ENCODE results near the gene SLC35E1. TPM values are rescaled to one million over a fixed set of nuclear protein-coding genes. Genes with fewer than 3 reads are reported as not detected.

Gene SLC35E1
- total RNA-seq, 4 donors from 2014 or later, result 30.6 to 38.1 (median 34.6) TPM

- TF ChIP-seq, protein P1, sequence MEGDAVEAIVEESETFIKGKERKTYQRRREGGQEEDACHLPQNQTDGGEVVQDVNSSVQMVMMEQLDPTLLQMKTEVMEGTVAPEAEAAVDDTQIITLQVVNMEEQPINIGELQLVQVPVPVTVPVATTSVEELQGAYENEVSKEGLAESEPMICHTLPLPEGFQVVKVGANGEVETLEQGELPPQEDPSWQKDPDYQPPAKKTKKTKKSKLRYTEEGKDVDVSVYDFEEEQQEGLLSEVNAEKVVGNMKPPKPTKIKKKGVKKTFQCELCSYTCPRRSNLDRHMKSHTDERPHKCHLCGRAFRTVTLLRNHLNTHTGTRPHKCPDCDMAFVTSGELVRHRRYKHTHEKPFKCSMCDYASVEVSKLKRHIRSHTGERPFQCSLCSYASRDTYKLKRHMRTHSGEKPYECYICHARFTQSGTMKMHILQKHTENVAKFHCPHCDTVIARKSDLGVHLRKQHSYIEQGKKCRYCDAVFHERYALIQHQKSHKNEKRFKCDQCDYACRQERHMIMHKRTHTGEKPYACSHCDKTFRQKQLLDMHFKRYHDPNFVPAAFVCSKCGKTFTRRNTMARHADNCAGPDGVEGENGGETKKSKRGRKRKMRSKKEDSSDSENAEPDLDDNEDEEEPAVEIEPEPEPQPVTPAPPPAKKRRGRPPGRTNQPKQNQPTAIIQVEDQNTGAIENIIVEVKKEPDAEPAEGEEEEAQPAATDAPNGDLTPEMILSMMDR (IDR thresholded peaks at IDR 0.05; ENCODE audit: low read depth), result no peak
Measured at GRCh38 chr19:16522559-16523377, 49.4 kb downstream of the SLC35E1 start.

GRCh38 chr19:16521715-16522289 is 50.4 kb downstream of the SLC35E1 start:
- TF ChIP-seq, protein P1 (IDR thresholded peaks at IDR 0.05; ENCODE audit: low read depth), result no peak

GRCh38 chr19:16520986-16521624 is 51.1 kb downstream of the SLC35E1 start:
- TF ChIP-seq, protein P1 (IDR thresholded peaks at IDR 0.05; ENCODE audit: low read depth), result no peak

- TF ChIP-seq, protein P1 (IDR thresholded peaks at IDR 0.05; ENCODE audit: low read depth), result no peak
Measured at GRCh38 chr19:16520074-16520973, 51.9 kb downstream of the SLC35E1 start.

- TF ChIP-seq, protein P1 (IDR thresholded peaks at IDR 0.05; ENCODE audit: low read depth), result no peak
Measured at GRCh38 chr19:16519230-16519687, 53.0 kb downstream of the SLC35E1 start.

- TF ChIP-seq, protein P1 (IDR thresholded peaks at IDR 0.05; ENCODE audit: low read depth), result no peak
Measured at GRCh38 chr19:16518483-16519229, 53.6 kb downstream of the SLC35E1 start.

Data from subcutaneous adipose tissue (tissue), 4 donors.